SK-N-SH treated with all-trans-retinoic acid at 6 μM for 48 hours (cell line): ENCODE data around the gene SERPINA6.

ENCODE experiments used
- ARNTL ChIP-seq: fragments of 450-650 bp; formaldehyde crosslinking; IDR thresholded peaks from 2 replicates; pipeline ENCODE4 v1.5.0; 2020; ENCODE audit warnings: low read depth, mild to moderate bottlenecking, moderate library complexity, borderline replicate concordance
- ISL1 ChIP-seq: fragments of 250-450 bp; sonication (Bioruptor Pico); IDR thresholded peaks from 2 replicates; pipeline ENCODE4 v2.1.2; 2022; ENCODE audit warnings: mild to moderate bottlenecking, moderate library complexity
- RARB ChIP-seq: fragments of 250-450 bp; sonication (Bioruptor Pico); IDR thresholded peaks from 2 replicates; pipeline ENCODE4 v1.8.0; 2021; ENCODE audit warnings: mild to moderate bottlenecking, moderate library complexity
- ZFP3 ChIP-seq: fragments of 250-450 bp; sonication (Bioruptor Pico); IDR thresholded peaks from 2 replicates; pipeline ENCODE4 v1.5.0; 2020; ENCODE audit warnings: mild to moderate bottlenecking, moderate library complexity
- ZFP30 ChIP-seq: fragments of 450-650 bp; formaldehyde crosslinking; IDR thresholded peaks from 2 replicates; pipeline ENCODE4 v1.5.0; 2022; ENCODE audit warnings: mild to moderate bottlenecking, moderate library complexity
- TF ChIP-seq, protein P1 (sequence below): fragments of 250-450 bp; sonication (Bioruptor Pico); IDR thresholded peaks from 2 replicates; pipeline ENCODE4 v1.8.0; 2020; ENCODE audit warnings: mild to moderate bottlenecking, moderate library complexity, borderline replicate concordance

DNA sequence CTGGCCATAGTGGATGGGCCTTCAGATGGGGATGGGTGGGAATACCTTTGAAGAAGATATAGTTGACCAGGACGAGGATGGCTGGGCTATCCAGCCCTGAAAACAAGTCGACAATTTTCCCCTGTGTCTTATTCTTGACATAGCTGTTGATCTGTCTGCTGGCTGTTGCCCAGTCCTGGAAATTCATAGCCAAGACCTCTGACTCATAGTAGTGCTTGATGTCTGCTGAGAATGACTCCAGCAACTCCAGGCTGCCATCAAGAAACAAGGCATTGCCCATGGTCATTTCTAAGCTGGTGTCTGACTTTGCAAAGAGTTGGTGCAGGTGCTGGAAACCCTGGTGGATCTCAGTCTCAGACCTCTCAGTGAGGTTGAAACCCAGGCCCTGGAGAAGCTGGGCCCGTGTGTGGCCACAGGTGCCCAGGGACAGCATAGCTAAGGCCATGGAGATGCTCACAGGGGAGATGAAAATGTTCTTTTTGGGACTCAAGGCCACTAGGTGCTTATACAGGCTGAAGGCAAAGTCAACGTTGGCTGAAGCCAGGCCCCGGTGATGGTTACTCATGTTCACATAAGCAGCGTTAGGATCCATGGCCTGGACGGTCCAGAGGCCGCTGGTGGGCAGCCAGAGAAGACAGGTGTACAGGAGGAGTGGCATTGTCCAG lies 9.0 kb downstream of the SERPINA6 start:
- no peak for TF ChIP-seq ARNTL (CRISPR knock-in tag)
- no peak for TF ChIP-seq ISL1 (CRISPR knock-in tag)
- no peak for TF ChIP-seq ZFP3 (CRISPR knock-in tag)
- TF ChIP-seq, protein P1, sequence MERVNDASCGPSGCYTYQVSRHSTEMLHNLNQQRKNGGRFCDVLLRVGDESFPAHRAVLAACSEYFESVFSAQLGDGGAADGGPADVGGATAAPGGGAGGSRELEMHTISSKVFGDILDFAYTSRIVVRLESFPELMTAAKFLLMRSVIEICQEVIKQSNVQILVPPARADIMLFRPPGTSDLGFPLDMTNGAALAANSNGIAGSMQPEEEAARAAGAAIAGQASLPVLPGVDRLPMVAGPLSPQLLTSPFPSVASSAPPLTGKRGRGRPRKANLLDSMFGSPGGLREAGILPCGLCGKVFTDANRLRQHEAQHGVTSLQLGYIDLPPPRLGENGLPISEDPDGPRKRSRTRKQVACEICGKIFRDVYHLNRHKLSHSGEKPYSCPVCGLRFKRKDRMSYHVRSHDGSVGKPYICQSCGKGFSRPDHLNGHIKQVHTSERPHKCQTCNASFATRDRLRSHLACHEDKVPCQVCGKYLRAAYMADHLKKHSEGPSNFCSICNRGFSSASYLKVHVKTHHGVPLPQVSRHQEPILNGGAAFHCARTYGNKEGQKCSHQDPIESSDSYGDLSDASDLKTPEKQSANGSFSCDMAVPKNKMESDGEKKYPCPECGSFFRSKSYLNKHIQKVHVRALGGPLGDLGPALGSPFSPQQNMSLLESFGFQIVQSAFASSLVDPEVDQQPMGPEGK, result no peak
- no peak for TF ChIP-seq ZFP30
- no peak for TF ChIP-seq RARB (CRISPR knock-in tag)
